Keratinocyte (primary cell): ENCODE measurements around the gene VEGFA. TPM values are rescaled to one million over a fixed set of nuclear protein-coding genes. Genes with fewer than 3 reads are reported as not detected.

Experiments
- DNase-seq: peaks from one replicate; pipeline ENCODE4 v3.0.0-alpha.2; 2011; ENCODE audit warnings: low read depth, missing footprints, low spot score
- FAIRE-seq: peaks from 2 replicates; lab custom pipeline; 2011; peaks lifted over from hg19 to GRCh38; lab: Jason Lieb, UNC
- H2AFZ ChIP-seq: 2 replicates; pipeline ENCODE4 v1.6.0; 2012; ENCODE audit warnings: low read length, control low read depth, inconsistent platforms; ENCODE audit not compliant: control insufficient read depth
- H3K27ac ChIP-seq: 2 replicates; pipeline ENCODE4 v1.5.1; 2011; ENCODE audit warnings: low read length; ENCODE audit not compliant: control insufficient read depth, insufficient read depth
- H3K27me3 ChIP-seq: 3 replicates; pipeline ENCODE4 v1.6.0; 2011; ENCODE audit warnings: low read length; ENCODE audit not compliant: control insufficient read depth, insufficient read depth; ENCODE audit errors: extremely low read depth
- H3K36me3 ChIP-seq, 2 experiments: 2 replicates in 1 of 2; 3 replicates in 1 of 2; pipeline ENCODE4 v1.5.1; 2011; ENCODE audit warnings: low read length in 2 of 2, mild to moderate bottlenecking in 1 of 2; ENCODE audit not compliant: control insufficient read depth in 2 of 2, insufficient read depth in 2 of 2; ENCODE audit errors: extremely low read depth in 1 of 2
- H3K4me1 ChIP-seq: 3 replicates; pipeline ENCODE4 v1.5.1; 2011; ENCODE audit warnings: low read length; ENCODE audit not compliant: control insufficient read depth, insufficient read depth; ENCODE audit errors: extremely low read depth
- H3K4me2 ChIP-seq: 3 replicates; pipeline ENCODE4 v1.6.0; 2011; ENCODE audit warnings: low read depth, low read length; ENCODE audit not compliant: control insufficient read depth, insufficient read depth; ENCODE audit errors: extremely low read depth
- H3K4me3 ChIP-seq, 3 experiments: fragments of 200-600 bp in 1 of 3; sonication (generic) in 1 of 3; 2 replicates in 2 of 3; 3 replicates in 1 of 3; pipeline ENCODE4 v1.5.1; 2011 to 2016; ENCODE audit warnings: low read length in 3 of 3, mild to moderate bottlenecking in 3 of 3, control low read depth in 2 of 3, inconsistent platforms in 1 of 3, low read depth in 1 of 3, mixed read lengths in 1 of 3, mixed run types in 1 of 3, moderate library complexity in 1 of 3; ENCODE audit not compliant: control insufficient read depth in 2 of 3, insufficient read depth in 2 of 3; ENCODE audit errors: extremely low read depth in 1 of 3
- H3K79me2 ChIP-seq: 2 replicates; pipeline ENCODE4 v1.6.0; 2012; ENCODE audit warnings: low read length; ENCODE audit not compliant: control insufficient read depth, insufficient read depth
- H3K9ac ChIP-seq: 3 replicates; pipeline ENCODE4 v1.6.0; 2011; ENCODE audit warnings: low read length; ENCODE audit not compliant: control insufficient read depth, insufficient read depth; ENCODE audit errors: extremely low read depth
- H3K9me1 ChIP-seq: 3 replicates; pipeline ENCODE4 v1.6.0; 2011; ENCODE audit warnings: low read length; ENCODE audit not compliant: control insufficient read depth, insufficient read depth; ENCODE audit errors: extremely low read depth
- H3K9me3 ChIP-seq: 2 replicates; pipeline ENCODE4 v1.5.1; 2012; ENCODE audit warnings: low read depth, low read length; ENCODE audit not compliant: control insufficient read depth
- H4K20me1 ChIP-seq: 3 replicates; pipeline ENCODE4 v1.6.0; 2011; ENCODE audit warnings: low read length; ENCODE audit not compliant: control insufficient read depth, insufficient read depth; ENCODE audit errors: extremely low read depth
- EZH2 ChIP-seq: IDR thresholded peaks from one replicate; pipeline ENCODE4 v1.6.1; 2012; ENCODE audit warnings: inconsistent platforms, mild to moderate bottlenecking, low read length, moderate library complexity
- dilution Hi-C: fragments of 300-500 bp; cut with MboI; formaldehyde crosslinking; loops from one replicate; pipeline ENCODE4 v1.7.0; 2020; ENCODE audit warnings: low sequenced_read_pairs; ENCODE audit not compliant: extremely low pct_ligation_motif_present
- polyA plus RNA-seq, 5 experiments: library from polyadenylated mRNA; depleted of rRNA in 3 of 5; stranded (reverse) in 3 of 5; stranded (forward) in 1 of 5; unstranded in 1 of 5; fragments of >200 nt; gene quantifications; 1 replicate in 1 of 5; 2 replicates in 3 of 5; 3 replicates in 1 of 5; pipeline versions ENCODE4 v1.2.1 to v1.2.3, GENCODE V29; 2011 to 2012; ENCODE audit warnings: missing spikeins in 2 of 5, low read depth in 1 of 5, low replicate concordance in 1 of 5
- TF ChIP-seq, protein P1 (sequence below), 3 experiments: IDR thresholded peaks in 1 of 3; conservative IDR thresholded peaks in 1 of 3; optimal IDR thresholded peaks in 1 of 3; 2 replicates in 2 of 3; 3 replicates in 1 of 3; pipeline versions ENCODE3 to v1.5.1; 2011; ENCODE audit warnings: low read length in 3 of 3, mild to moderate bottlenecking in 3 of 3, moderate library complexity in 2 of 3, control low read depth in 1 of 3, inconsistent platforms in 1 of 3; ENCODE audit not compliant: insufficient read depth in 2 of 3; ENCODE audit errors: extremely low read depth in 1 of 3

The VEGFA gene
- polyA plus RNA-seq, 1 donor (not counting 4 experiments of a cell fraction or from before 2014, with no cell fraction given): 149 TPM

- TF ChIP-seq, protein P1, sequence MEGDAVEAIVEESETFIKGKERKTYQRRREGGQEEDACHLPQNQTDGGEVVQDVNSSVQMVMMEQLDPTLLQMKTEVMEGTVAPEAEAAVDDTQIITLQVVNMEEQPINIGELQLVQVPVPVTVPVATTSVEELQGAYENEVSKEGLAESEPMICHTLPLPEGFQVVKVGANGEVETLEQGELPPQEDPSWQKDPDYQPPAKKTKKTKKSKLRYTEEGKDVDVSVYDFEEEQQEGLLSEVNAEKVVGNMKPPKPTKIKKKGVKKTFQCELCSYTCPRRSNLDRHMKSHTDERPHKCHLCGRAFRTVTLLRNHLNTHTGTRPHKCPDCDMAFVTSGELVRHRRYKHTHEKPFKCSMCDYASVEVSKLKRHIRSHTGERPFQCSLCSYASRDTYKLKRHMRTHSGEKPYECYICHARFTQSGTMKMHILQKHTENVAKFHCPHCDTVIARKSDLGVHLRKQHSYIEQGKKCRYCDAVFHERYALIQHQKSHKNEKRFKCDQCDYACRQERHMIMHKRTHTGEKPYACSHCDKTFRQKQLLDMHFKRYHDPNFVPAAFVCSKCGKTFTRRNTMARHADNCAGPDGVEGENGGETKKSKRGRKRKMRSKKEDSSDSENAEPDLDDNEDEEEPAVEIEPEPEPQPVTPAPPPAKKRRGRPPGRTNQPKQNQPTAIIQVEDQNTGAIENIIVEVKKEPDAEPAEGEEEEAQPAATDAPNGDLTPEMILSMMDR (optimal IDR thresholded peaks at IDR 0.05 in 1 of 3, IDR thresholded peaks at IDR 0.05 in 1 of 3, conservative IDR thresholded peaks at IDR 0.05 in 1 of 3; ENCODE audit: extremely low read depth in 1 of 3, insufficient read depth in 2 of 3, low read length in 3 of 3): no peak
- TF ChIP-seq EZH2: no peak
- H2AFZ ChIP-seq: no peak overlapping the region
- H3K9ac ChIP-seq: no peak overlapping the region
- H3K27ac ChIP-seq: no peak overlapping the region
- no peak for FAIRE-seq
- no peaks in the 10 kb centered on the region for H3K79me2 ChIP-seq
- no peaks in the 10 kb centered on the region for H4K20me1 ChIP-seq
- H3K27me3 ChIP-seq: peaks cover 36% of the 10 kb centered on the region
- H3K9me1 ChIP-seq: no peaks in the 10 kb centered on the region
- H3K9me3 ChIP-seq: no peaks in the 10 kb centered on the region
- no peak overlapping the region for H3K4me2 ChIP-seq
- no peak for DNase-seq
- H3K4me3 ChIP-seq: no peak overlapping the region
- dilution Hi-C loops: no loop called here
- no peaks in the 10 kb centered on the region for H3K36me3 ChIP-seq
- H3K4me1 ChIP-seq: peaks cover 5% of the 10 kb centered on the region
Observed at GRCh38 chr6:43827898-43828297, 57.9 kb downstream of the VEGFA start.

GRCh38 chr6:43828711-43829110 is 58.7 kb downstream of the VEGFA start:
- Histone ChIP-seq H3K4me2 (no peak overlapping the region), H4K20me1 (no peaks in the 10 kb centered on the region), H3K36me3 (no peaks in the 10 kb centered on the region), H3K9ac (no peak overlapping the region), H3K27ac (no peak overlapping the region), H2AFZ (no peak overlapping the region), H3K4me1 (peaks cover 5% of the 10 kb centered on the region), H3K9me3 (no peaks in the 10 kb centered on the region), H3K9me1 (no peaks in the 10 kb centered on the region), H3K79me2 (no peaks in the 10 kb centered on the region), H3K27me3 (peaks cover 34% of the 10 kb centered on the region), H3K4me3 (no peak overlapping the region)
- no peak for FAIRE-seq
- TF ChIP-seq, protein P1 (optimal IDR thresholded peaks at IDR 0.05 in 1 of 3, IDR thresholded peaks at IDR 0.05 in 1 of 3, conservative IDR thresholded peaks at IDR 0.05 in 1 of 3; ENCODE audit: extremely low read depth in 1 of 3, insufficient read depth in 2 of 3, low read length in 3 of 3): no peak
- TF ChIP-seq EZH2: no peak
- dilution Hi-C loops: no loop called here
- no peak for DNase-seq
